ENCODE measurements around the gene CDK14. TPM values are rescaled to one million over a fixed set of nuclear protein-coding genes. Genes with fewer than 3 reads are reported as not detected.

The CDK14 gene
- total and polyA plus RNA-seq, 10 of the 15 experiments (the other 5 are each of a cell fraction or from before 2014, with no cell fraction given) = 6.5 to 61.3 (median 24.2) TPM

GRCh38 chr7:91033574-91033973 is 437.5 kb downstream of the CDK14 start:
- DNase-seq (ENCODE audit: low read depth, low spot score) = no peak
- Histone ChIP-seq H3K27me3 (replicated peaks in 1 of 2; ENCODE audit: control insufficient read depth in 2 of 2, insufficient read depth in 2 of 2, low read length in 1 of 2) (no peaks in the 10 kb centered on the region), H3K9me3 (replicated peaks; ENCODE audit: control insufficient read depth, insufficient read depth, low read length) (no peaks in the 10 kb centered on the region), H3K27ac (ENCODE audit: control insufficient read depth, insufficient read depth) (no peak overlapping the region), H2AFZ (ENCODE audit: control insufficient read depth, low read depth, low read length) (no peak overlapping the region), H3K79me2 (ENCODE audit: control insufficient read depth, insufficient read depth, low read length) (no peaks in the 10 kb centered on the region), H3K4me2 (ENCODE audit: control insufficient read depth, insufficient read depth) (no peak overlapping the region), H3K4me1 (ENCODE audit: control insufficient read depth, insufficient read depth, low read length) (no peaks in the 10 kb centered on the region), H3K36me3 (ENCODE audit: control insufficient read depth in 2 of 2, insufficient read depth in 2 of 2, low read length in 1 of 2) (no peaks in the 10 kb centered on the region), H3K4me3 (no peak overlapping the region), H3K9ac (ENCODE audit: control insufficient read depth, insufficient read depth, low read length) (no peak overlapping the region), H4K20me1 (ENCODE audit: control insufficient read depth, insufficient read depth) (no peaks in the 10 kb centered on the region)
- CTCF ChIA-PET = interaction anchor here (0.9 to 7.9 kb wide), 18 partner anchors 9 to 579 kb away, joined by 3 to 271 read pairs (median 4); no protein-coding TSS in a partner anchor
- FAIRE-seq = no peak
- SMC1A ChIA-PET (ENCODE audit: uncharacterized antibody, unreplicated experiment) = interaction anchor here (0.9 to 9.6 kb wide), 16 partner anchors 11 to 578 kb away, joined by 3 to 176 read pairs (median 7); no protein-coding TSS in a partner anchor
- no TSS peak for BruUV-seq (replicated peaks)
- no peak for ATAC-seq
- POLR2A ChIA-PET = interaction anchor here (0.5 to 2.3 kb wide), 3 partner anchors 325 to 495 kb away, joined by 3 to 11 read pairs (median 3); no protein-coding TSS in a partner anchor
- no peak for TF ChIP-seq EP300 (IDR thresholded peaks at IDR 0.05; ENCODE audit: borderline replicate concordance in 1 of 2, control insufficient read depth in 1 of 2, low read depth in 2 of 2, low read length in 2 of 2)
- no peak for TF ChIP-seq YY1 (IDR thresholded peaks at IDR 0.05; ENCODE audit: low read depth, low read length)
- TF ChIP-seq IRF4 (IDR thresholded peaks at IDR 0.05; ENCODE audit: low read depth, low read length) = no peak
- no peak for TF ChIP-seq CBX3 (IDR thresholded peaks at IDR 0.05; ENCODE audit: borderline replicate concordance, low read depth)
- TF ChIP-seq NR2C2 (IDR thresholded peaks at IDR 0.05; ENCODE audit: borderline replicate concordance, control insufficient read depth, insufficient read length, low read depth) = no peak
- no peak for TF ChIP-seq MYC (IDR thresholded peaks at IDR 0.05; ENCODE audit: insufficient read depth, insufficient read length, insufficient replicate concordance, low read length, severe bottlenecking)
- no peak for TF ChIP-seq SMAD1 (IDR thresholded peaks at IDR 0.05; ENCODE audit: low read depth, partially characterized antibody)
- TF ChIP-seq TAF1 (IDR thresholded peaks at IDR 0.05; ENCODE audit: borderline replicate concordance, low read depth, low read length) = no peak
- in situ Hi-C loops (cut with MboI) (no loop called here), intact Hi-C loops (cut with micrococcal nuclease; ENCODE audit: unreplicated experiment) (loop anchor here (5.0 to 10.0 kb wide), 5 partner anchors 101 to 481 kb away; partner anchors contain the start of gene CDK14)
- 98% methylated on average over 2 of the region's 2 CpGs for WGBS (ENCODE audit: insufficient coverage, insufficient replicate concordance, low lambda C conversion rate, missing lambda C conversion rate)
- RAD21 ChIA-PET (ENCODE audit: unreplicated experiment) = interaction anchor here (0.9 to 7.4 kb wide), 10 partner anchors 102 to 578 kb away, joined by 3 to 132 read pairs (median 3); no protein-coding TSS in a partner anchor

All from GM12878 (cell line).